HepG2 (cell line): ENCODE data around the gene PSMG1. TPM values are rescaled to one million over a fixed set of nuclear protein-coding genes. Genes with fewer than 3 reads are reported as not detected.

Source experiments
- ATAC-seq: fragments of 200-7000 bp; cut with Tn5 transposase; 3 replicates; pipeline ENCODE4 v1.9.1; 2020; ENCODE audit warnings: mild to moderate bottlenecking, moderate library complexity
- BruUV-seq: library from RNA; stranded (reverse); fragments of 400-500 nt; replicated peaks from 2 replicates; lab custom pipeline; 2021; lab: Mats Ljungman, UMichigan
- CTCF ChIA-PET: fragments of 300-600 bp; formaldehyde crosslinking; extraction: SDS; loops from one replicate; lab custom pipeline; 2021; ENCODE audit warnings: low total read pairs, inconsistent platforms, low intra/inter-chr PET ratio; lab: Yijun Ruan, JAX
- POLR2A ChIA-PET: fragments of 350-600 bp; sonication (Branson Sonifier 250); formaldehyde crosslinking; loops from one replicate; lab custom pipeline; 2020; ENCODE audit warnings: antibody characterized with exemption, inconsistent platforms; lab: Yijun Ruan, JAX
- DNase-seq: peaks from one replicate; pipeline ENCODE4 v3.0.0-alpha.2; 2015; ENCODE audit warnings: low spot score
- FAIRE-seq: peaks from 3 replicates; lab custom pipeline; 2011; peaks lifted over from hg19 to GRCh38; lab: Jason Lieb, UNC
- H2AFZ ChIP-seq: one replicate; pipeline ENCODE4 v1.6.1; 2011; ENCODE audit warnings: low read length, inconsistent platforms
- H3K27ac ChIP-seq: fragments of 300-600 bp; 3 replicates; pipeline ENCODE4 v1.8.0; 2011; ENCODE audit warnings: mixed run types, mild to moderate bottlenecking, mixed read lengths, low read length, inconsistent platforms; ENCODE audit not compliant: insufficient read depth; ENCODE audit errors: extremely low read length
- H3K27me3 ChIP-seq, 2 experiments: fragments of 200-600 bp in 1 of 2; 2 replicates in 1 of 2; 3 replicates in 1 of 2; pipeline versions ENCODE4 v1.6.0 to v1.8.0; 2011; ENCODE audit warnings: low read length in 2 of 2, mild to moderate bottlenecking in 2 of 2, moderate library complexity in 2 of 2, inconsistent platforms in 1 of 2; ENCODE audit not compliant: insufficient read depth in 2 of 2, control insufficient read depth in 1 of 2
- H3K36me3 ChIP-seq, 2 experiments: fragments of 200-600 bp in 1 of 2; replicated peaks in 1 of 2; 2 replicates in 1 of 2; 3 replicates in 1 of 2; pipeline versions ENCODE4 v1.5.1 to v1.8.0; 2011; ENCODE audit warnings: low read length in 2 of 2, inconsistent platforms in 1 of 2; ENCODE audit not compliant: insufficient read depth in 2 of 2, control insufficient read depth in 1 of 2
- H3K4me1 ChIP-seq: 2 replicates; pipeline ENCODE4 v1.5.1; 2012; ENCODE audit warnings: low read length, inconsistent platforms; ENCODE audit not compliant: insufficient read depth
- H3K4me2 ChIP-seq: 2 replicates; pipeline ENCODE4 v1.6.0; 2011; ENCODE audit warnings: low read depth, low read length, inconsistent platforms
- H3K4me3 ChIP-seq, 3 experiments: fragments of 200-600 bp in 1 of 3; sonication (generic), shearing (Covaris generic) in 1 of 3; replicated peaks in 1 of 3; 2 replicates each; pipeline ENCODE4 v1.5.1; 2011 to 2016; ENCODE audit warnings: low read length in 3 of 3, inconsistent platforms in 2 of 3, low read depth in 2 of 3, mild to moderate bottlenecking in 2 of 3, control low read depth in 1 of 3, mixed read lengths in 1 of 3; ENCODE audit not compliant: insufficient read depth in 1 of 3
- H3K79me2 ChIP-seq: one replicate; pipeline ENCODE4 v1.6.1; 2011; ENCODE audit warnings: low read length, inconsistent platforms; ENCODE audit not compliant: insufficient read depth
- H3K9ac ChIP-seq: 2 replicates; pipeline ENCODE4 v1.6.0; 2011; ENCODE audit warnings: mild to moderate bottlenecking, low read depth, low read length, inconsistent platforms; ENCODE audit not compliant: insufficient read depth
- H3K9me3 ChIP-seq: 2 replicates; pipeline ENCODE4 v1.5.1; 2012; ENCODE audit warnings: mild to moderate bottlenecking, low read length
- H4K20me1 ChIP-seq: 2 replicates; pipeline ENCODE4 v1.6.0; 2011; ENCODE audit warnings: inconsistent platforms, mild to moderate bottlenecking, low read length, moderate library complexity; ENCODE audit not compliant: insufficient read depth
- HBP1 ChIP-seq: IDR thresholded peaks from 2 replicates; pipeline ENCODE4 v1.6.1; 2016; ENCODE audit warnings: low read depth, control low read depth
- TAF15 ChIP-seq: fragments of 200-400 bp; formaldehyde crosslinking; IDR thresholded peaks from one replicate; pipeline ENCODE4 v1.6.1; 2018; ENCODE audit warnings: mild to moderate bottlenecking, low read depth, low read length; ENCODE audit not compliant: poor library complexity, severe bottlenecking
- ZNF570 ChIP-seq: sonication (generic); formaldehyde crosslinking; IDR thresholded peaks from 2 replicates; pipeline ENCODE4 v1.4.0; 2020; ENCODE audit warnings: mild to moderate bottlenecking, missing genetic modification reagents, borderline replicate concordance
- ZNF629 ChIP-seq: sonication (generic); formaldehyde crosslinking; conservative IDR thresholded peaks from 2 replicates; pipeline ENCODE4 v1.5.0; 2020; ENCODE audit warnings: missing genetic modification reagents
- WGBS: methylation state at CpG from one replicate; pipeline ENCODE4 v1.1.6; 2017; ENCODE audit warnings: low lambda C conversion rate; 5-methylcytosine and 5-hydroxymethylcytosine counted together
- in situ Hi-C: cut with HindIII; loops from 2 replicates; pipeline ENCODE4 v1.10.0; 2017; ENCODE audit warnings: low pct_unique_long_range_greater_than_20kb; ENCODE audit not compliant: extremely low pct_ligation_motif_present
- intact Hi-C: fragments of 100-400 bp; cut with micrococcal nuclease; formaldehyde crosslinking; loops from one replicate; pipeline ENCODE4 v1.10.0; 2022; ENCODE audit not compliant: unreplicated experiment
- polyA plus RNA-seq, 8 experiments: library from polyadenylated mRNA; depleted of rRNA in 3 of 8; stranded (reverse) in 7 of 8; unstranded in 1 of 8; fragments of >200 nt; fragmentation: Illumina TruSeq in 4 of 8; extraction: Trizol in 4 of 8; gene quantifications; 2 replicates each; pipeline versions ENCODE4 v1.2.1 to v1.2.3, GENCODE V29; 2011 to 2016; ENCODE audit warnings: low read depth in 4 of 8, missing spikeins in 1 of 8, mixed read lengths in 1 of 8; ENCODE audit not compliant: insufficient read depth in 1 of 8
- total RNA-seq, 5 experiments: library from RNA; depleted of rRNA; stranded (reverse); fragments of >200 nt; fragmentation: Illumina TruSeq; extraction: Trizol; gene quantifications; 2 replicates each; pipeline ENCODE4 v1.2.3, GENCODE V29; 2016; ENCODE audit warnings: low read depth in 1 of 5

PSMG1 gene
- total and polyA plus RNA-seq, 2 of the 13 experiments (the other 11 are each of a cell fraction or from before 2014, with no cell fraction given), result 63.6 to 173 TPM

- TF ChIP-seq ZNF570 (CRISPR knock-in tag) (no peak), TAF15 (no peak)
- TF ChIP-seq, all 625 proteins: peak for 2
Observed at GRCh38 chr21:39181205-39181818, 1.9 kb downstream of the PSMG1 start (continued).

GRCh38 chr21:39180429-39181019 lies 2.7 kb downstream of the PSMG1 start:
- Histone ChIP-seq H3K27ac (no peak overlapping the region), H2AFZ (no peak overlapping the region), H4K20me1 (peaks cover 6% of the 10 kb centered on the region), H3K4me3 (no peak overlapping the region), H3K27me3 (no peaks in the 10 kb centered on the region; a peak in 1 of 5 replicates), H3K4me2 (peak overlapping the region; percentile 95), H3K79me2 (peaks cover 41% of the 10 kb centered on the region), H3K4me1 (peaks cover 32% of the 10 kb centered on the region), H3K9ac (no peak overlapping the region), H3K36me3 (peaks cover 7 to 44% of the 10 kb centered on the region in 2 experiments), H3K9me3 (no peaks in the 10 kb centered on the region)
- ATAC-seq, result no peak
- CTCF ChIA-PET, result no interaction called here
- 77% methylated on average over 2 of the region's 2 CpGs for WGBS
- BruUV-seq, result no TSS peak
- no peak for DNase-seq
- no peak for FAIRE-seq
- in situ Hi-C loops (no loop called here), intact Hi-C loops (no loop called here)
- TF ChIP-seq HBP1 (CRISPR knock-in tag), result no peak
- TF ChIP-seq ZNF629 (CRISPR knock-in tag), result peak; percentile 58
- POLR2A ChIA-PET, result no interaction called here
